HG03460 (cell line): ENCODE results near the gene RAVER2.

ENCODE experiments used
- ATAC-seq: cut with Tn5 transposase; IDR thresholded peaks from one replicate; pipeline ENCODE4 v1.9.1; 2021; ENCODE audit not compliant: unreplicated experiment

RAVER2 gene

DNA sequence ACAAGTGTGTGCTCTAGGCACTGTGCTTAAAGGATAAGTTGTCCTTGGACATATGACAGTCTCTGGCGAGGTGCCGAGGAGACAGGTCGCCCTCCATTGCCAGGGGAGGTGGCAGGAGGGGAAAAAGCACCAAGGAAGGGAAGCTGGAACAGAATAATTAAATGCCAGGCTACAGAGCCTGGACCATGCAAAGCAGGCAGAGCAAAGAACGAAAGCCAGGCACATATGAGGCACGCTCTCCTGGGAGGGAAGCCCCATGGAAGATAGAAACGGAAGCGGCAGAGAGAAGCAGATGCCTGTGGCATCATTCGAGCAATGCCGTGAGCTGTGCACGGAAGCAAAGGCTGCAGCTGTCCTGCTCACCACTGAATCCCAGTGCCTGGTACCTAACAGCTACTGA lies 130.2 kb downstream of the RAVER2 start:
- no peak for ATAC-seq

DNA sequence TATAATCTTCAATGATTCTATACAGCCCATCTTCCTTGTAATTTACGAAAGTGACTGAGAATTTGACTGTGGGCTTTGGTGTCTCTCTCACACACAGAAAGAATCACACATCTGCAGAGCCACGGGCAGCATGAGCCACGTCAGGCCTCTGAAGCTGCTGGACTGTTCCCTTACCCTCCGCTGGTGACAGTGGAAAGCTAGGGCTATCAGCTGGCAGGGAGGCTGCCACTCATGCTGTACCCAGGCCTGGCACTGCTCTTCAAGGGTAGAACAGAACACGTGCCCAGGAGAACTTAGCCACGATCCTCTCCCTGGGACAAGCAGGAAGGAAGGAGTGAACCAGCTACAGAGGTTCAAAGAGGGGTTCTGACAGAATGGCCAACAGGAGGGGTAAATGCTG lies 130.7 kb downstream of the RAVER2 start:
- ATAC-seq, result no peak

DNA sequence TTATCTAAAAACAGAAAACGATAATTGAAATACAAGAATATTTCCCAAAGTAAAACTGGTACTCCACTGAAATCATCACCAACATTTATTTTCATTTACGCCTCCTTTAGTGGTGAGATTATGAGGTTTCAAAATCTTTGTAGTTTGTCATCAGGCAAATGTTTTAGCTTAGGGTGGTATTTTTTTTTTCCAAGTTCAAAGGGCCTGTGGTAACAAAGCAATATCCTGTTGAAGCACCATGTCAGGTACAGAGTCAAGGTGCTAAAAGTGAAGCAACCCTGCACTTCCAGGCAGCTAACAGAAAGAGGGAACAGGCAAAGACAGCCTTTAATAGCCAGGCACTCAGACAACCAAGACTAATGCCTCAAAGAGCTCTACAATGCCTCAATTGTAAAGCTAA lies 132.3 kb downstream of the RAVER2 start:
- no peak for ATAC-seq

DNA sequence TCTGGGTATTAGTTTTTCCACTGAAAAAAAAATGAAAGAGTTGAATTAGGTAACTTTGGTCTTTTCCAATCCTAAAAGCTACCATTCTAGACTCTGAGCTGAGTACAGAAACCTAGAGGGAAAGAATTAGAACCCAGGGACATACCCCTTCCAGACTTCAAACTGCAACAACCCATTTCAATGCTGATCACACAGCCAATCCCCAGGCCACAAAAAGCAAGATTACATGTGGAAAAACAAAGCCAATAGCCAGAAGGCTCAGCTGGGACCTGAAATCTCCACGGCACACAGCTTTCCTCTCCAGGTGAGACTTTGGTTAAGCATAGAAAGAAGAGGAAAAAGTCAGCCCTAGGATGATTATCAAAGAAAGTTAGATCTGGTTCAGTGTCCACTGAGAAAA lies 132.7 kb downstream of the RAVER2 start:
- ATAC-seq, result no peak

DNA sequence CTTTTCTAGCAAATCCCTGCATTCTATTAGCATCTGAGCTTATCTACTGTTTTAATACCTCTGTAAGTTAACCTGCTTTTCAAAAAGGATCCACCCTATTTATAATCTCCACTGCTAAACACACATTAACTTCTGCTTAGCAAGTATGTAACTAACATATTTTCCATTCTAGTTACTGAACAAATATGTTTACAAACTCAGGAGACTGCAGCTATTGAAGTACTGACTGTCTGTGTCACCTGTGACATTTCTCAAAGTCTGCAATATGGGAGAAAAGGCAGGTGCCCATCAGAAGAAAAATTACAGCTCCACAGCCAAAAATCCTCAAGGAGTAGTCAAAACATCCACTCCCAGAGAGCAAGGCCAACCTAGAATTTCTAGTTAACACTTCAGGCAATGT lies 133.2 kb downstream of the RAVER2 start:
- ATAC-seq, result no peak

DNA sequence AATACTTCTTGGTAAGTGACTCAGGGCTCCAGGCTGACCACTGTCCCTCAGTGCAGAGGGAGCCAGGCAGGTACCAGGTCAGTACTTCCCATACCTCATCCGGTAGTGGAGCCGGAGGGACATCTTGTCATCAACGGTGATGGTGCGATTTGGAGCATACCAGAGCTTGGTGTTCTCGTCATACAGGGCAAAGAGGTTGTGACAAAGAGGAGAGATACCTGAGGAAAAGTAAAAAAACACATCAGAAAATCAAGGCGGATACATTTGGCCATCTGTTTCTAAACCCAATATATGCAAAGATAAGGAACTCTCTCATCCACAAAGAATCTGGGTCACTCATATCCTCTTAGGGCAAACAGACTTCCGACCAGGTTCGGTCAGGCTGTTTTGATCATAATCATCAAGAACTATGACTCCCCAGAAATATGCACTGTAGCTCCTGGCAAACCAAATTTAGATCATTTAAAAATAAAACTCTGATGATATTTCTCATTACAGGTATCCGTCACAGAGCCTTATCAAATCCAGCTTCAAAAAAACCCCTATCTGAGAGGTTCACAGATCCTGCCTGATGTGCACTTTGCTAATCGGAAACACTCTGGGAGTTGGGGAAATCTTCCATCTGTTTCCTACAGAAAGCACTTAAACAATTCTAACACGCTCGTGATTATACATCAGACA lies 134.2 kb downstream of the RAVER2 start:
- ATAC-seq, result no peak

DNA sequence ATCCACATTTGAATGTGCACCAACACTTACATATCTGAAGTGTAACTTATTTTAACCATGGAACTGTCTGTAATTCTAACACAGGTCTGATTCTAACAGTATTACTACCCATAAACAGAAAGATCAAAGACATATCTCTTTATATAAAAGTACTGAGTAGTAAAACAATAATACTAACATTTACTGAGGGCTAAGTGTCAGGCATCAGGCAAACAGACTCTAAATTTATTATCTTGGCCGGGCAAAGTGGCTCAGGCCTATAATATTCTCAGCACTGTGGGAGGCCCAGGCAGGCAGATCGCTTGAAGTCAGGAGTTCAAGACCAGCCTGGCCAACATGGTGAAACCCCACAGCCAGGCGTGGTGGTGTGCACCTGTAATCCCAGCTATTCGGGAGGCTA lies 135.6 kb downstream of the RAVER2 start:
- no peak for ATAC-seq

DNA sequence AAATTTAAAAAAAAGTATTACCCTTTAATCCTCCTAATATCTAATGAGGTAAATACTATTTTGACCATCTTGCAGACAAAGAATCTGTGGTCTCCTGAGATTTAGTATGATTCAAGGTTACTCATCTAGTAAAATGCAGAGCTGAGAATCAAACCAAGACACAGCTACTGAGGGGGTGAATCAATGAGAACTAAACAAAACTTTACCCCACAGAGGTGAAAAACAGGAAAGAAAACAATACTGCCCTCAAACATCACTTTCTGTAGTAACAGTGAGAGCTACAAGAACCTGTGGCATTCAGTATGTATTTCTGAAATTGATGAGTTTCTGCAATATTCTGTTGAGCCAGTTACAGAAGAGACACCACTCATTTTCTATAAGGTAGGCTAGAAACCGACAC lies 136.4 kb downstream of the RAVER2 start:
- no peak for ATAC-seq
